K562 (cell line): ENCODE results near the gene DCXR. TPM values are rescaled to one million over a fixed set of nuclear protein-coding genes. Genes with fewer than 3 reads are reported as not detected.
A peak's percentile ranks its signal among the peaks of the same experiment; 100 is the strongest.

Experiments used
- ATAC-seq: fragments of 200-7000 bp; cut with Tn5 transposase; 3 replicates; pipeline ENCODE4 v1.9.1; 2020; ENCODE audit warnings: moderate library complexity
- BruUV-seq: library from RNA; stranded (reverse); fragments of 400-500 nt; replicated peaks from 2 replicates; lab custom pipeline; 2021; lab: Mats Ljungman, UMichigan
- CTCF ChIA-PET: fragments of 300-600 bp; formaldehyde crosslinking; extraction: SDS; loops from one replicate; lab custom pipeline; 2021; ENCODE audit warnings: low intra/inter-chr PET ratio; lab: Yijun Ruan, JAX
- POLR2A ChIA-PET: fragments of 300-600, 350-650 bp; sonication (Branson Sonifier 250); formaldehyde crosslinking; extraction: SDS; loops from one replicate; lab custom pipeline; 2021; ENCODE audit warnings: antibody characterized with exemption, inconsistent platforms; lab: Yijun Ruan, JAX
- DNase-seq, 4 experiments: peaks; one replicate each; pipeline versions ENCODE4 v3.0.0 to v3.0.0-alpha.2; 2011 to 2018; ENCODE audit warnings: low spot score in 3 of 4, mixed read lengths in 3 of 4; ENCODE audit errors: extremely low read depth in 1 of 4
- FAIRE-seq: peaks from 2 replicates; lab custom pipeline; 2011; peaks lifted over from hg19 to GRCh38; lab: Jason Lieb, UNC
- H2AFZ ChIP-seq: 2 replicates; pipeline ENCODE4 v1.6.0; 2011; ENCODE audit warnings: low read depth, low read length, control low read depth, inconsistent platforms
- H3K27ac ChIP-seq: fragments of 200-600 bp; 3 replicates; pipeline ENCODE4 v1.8.0; 2011; ENCODE audit warnings: low read depth, mild to moderate bottlenecking, control low read depth, inconsistent platforms, low read length, moderate library complexity, mixed read lengths; ENCODE audit errors: extremely low read depth
- H3K27me3 ChIP-seq, 2 experiments: fragments of 300-600 bp in 1 of 2; 2 replicates in 1 of 2; 3 replicates in 1 of 2; pipeline versions ENCODE4 v1.6.0 to v1.8.0; 2011; ENCODE audit warnings: inconsistent platforms in 2 of 2, low read length in 2 of 2, mild to moderate bottlenecking in 1 of 2, mixed read lengths in 1 of 2, moderate library complexity in 1 of 2; ENCODE audit not compliant: control insufficient read depth in 2 of 2, insufficient read depth in 2 of 2
- H3K36me3 ChIP-seq: fragments of 300-600 bp; 3 replicates; pipeline ENCODE4 v1.8.0; 2011; ENCODE audit warnings: mild to moderate bottlenecking, low read length, inconsistent platforms; ENCODE audit not compliant: control insufficient read depth, insufficient read depth
- H3K4me1 ChIP-seq, 2 experiments: fragments of 200-600 bp in 1 of 2; replicated peaks in 1 of 2; 2 replicates in 1 of 2; 3 replicates in 1 of 2; pipeline versions ENCODE4 v1.5.1 to v1.8.0; 2011; ENCODE audit warnings: inconsistent platforms in 2 of 2, low read length in 2 of 2, mild to moderate bottlenecking in 1 of 2, mixed read lengths in 1 of 2, moderate library complexity in 1 of 2; ENCODE audit not compliant: control insufficient read depth in 2 of 2, insufficient read depth in 2 of 2
- H3K4me2 ChIP-seq: 2 replicates; pipeline ENCODE4 v1.6.1; 2011; ENCODE audit warnings: low read length, control low read depth, inconsistent platforms, mixed read lengths; ENCODE audit not compliant: insufficient read depth
- H3K4me3 ChIP-seq: fragments of 200-600 bp; sonication (generic), shearing (Covaris generic); 2 replicates; pipeline ENCODE4 v1.5.1; 2016; ENCODE audit warnings: control low read depth, inconsistent platforms
- H3K79me2 ChIP-seq: fragments of 200-600 bp; 3 replicates; pipeline ENCODE4 v1.8.0; 2011; ENCODE audit warnings: low read length, inconsistent platforms; ENCODE audit not compliant: control insufficient read depth, insufficient read depth
- H3K9ac ChIP-seq, 2 experiments: 2 replicates each; pipeline versions ENCODE4 v1.6.0 to v1.6.1; 2011; ENCODE audit warnings: low read depth in 2 of 2, low read length in 2 of 2, control low read depth in 1 of 2, inconsistent platforms in 1 of 2, mild to moderate bottlenecking in 1 of 2, mixed read lengths in 1 of 2; ENCODE audit not compliant: insufficient read depth in 1 of 2
- H3K9me1 ChIP-seq: one replicate; pipeline ENCODE4 v1.6.0; 2011; ENCODE audit warnings: inconsistent platforms, mild to moderate bottlenecking, low read length, moderate library complexity; ENCODE audit not compliant: control insufficient read depth, insufficient read depth
- H3K9me3 ChIP-seq: replicated peaks from 2 replicates; pipeline ENCODE4 v1.5.1; 2011; ENCODE audit warnings: low read depth, low read length, inconsistent platforms; ENCODE audit not compliant: control insufficient read depth, insufficient read depth
- H4K20me1 ChIP-seq: replicated peaks from 2 replicates; pipeline ENCODE4 v1.6.1; 2011; ENCODE audit warnings: low read length, inconsistent platforms, mixed read lengths; ENCODE audit not compliant: control insufficient read depth, insufficient read depth
- EGR1 ChIP-seq: fragments of 450-650 bp; conservative IDR thresholded peaks from 2 replicates; pipeline ENCODE4 v1.6.1; 2017; ENCODE audit warnings: mild to moderate bottlenecking
- EP400 ChIP-seq: fragments of 450-650 bp; IDR thresholded peaks from 2 replicates; pipeline ENCODE4 v1.6.1; 2017; ENCODE audit warnings: antibody characterized with exemption, mild to moderate bottlenecking, moderate library complexity
- HDAC1 ChIP-seq, 2 experiments: fragments of 450-650 bp; IDR thresholded peaks; 2 replicates each; pipeline ENCODE4 v1.6.1; 2016 to 2017; ENCODE audit warnings: inconsistent platforms in 1 of 2, mild to moderate bottlenecking in 1 of 2, moderate library complexity in 1 of 2
- KLF16 ChIP-seq: IDR thresholded peaks from 2 replicates; pipeline ENCODE4 v1.6.1; 2016; ENCODE audit warnings: antibody characterized with exemption
- PTBP1 ChIP-seq: fragments of 200-400 bp; formaldehyde crosslinking; IDR thresholded peaks from 2 replicates; pipeline ENCODE4 v1.6.1; 2017; ENCODE audit warnings: low read depth, low read length
- RAD21 ChIP-seq, 2 experiments: fragments of 250-450 bp in 1 of 2; fragments of 450-650 bp in 1 of 2; sonication (Bioruptor Pico) in 1 of 2; formaldehyde crosslinking in 1 of 2; IDR thresholded peaks in 1 of 2; conservative IDR thresholded peaks in 1 of 2; 2 replicates each; pipeline versions ENCODE4 v1.4.0 to v1.8.0; 2020 to 2022; ENCODE audit warnings: mild to moderate bottlenecking in 2 of 2, moderate library complexity in 1 of 2
- XRCC5 ChIP-seq: fragments of 200-400 bp; formaldehyde crosslinking; IDR thresholded peaks from 2 replicates; pipeline ENCODE4 v1.6.1; 2017; ENCODE audit warnings: low read depth, mild to moderate bottlenecking, low read length
- ZNF75A ChIP-seq: fragments of 450-650 bp; formaldehyde crosslinking; IDR thresholded peaks from 2 replicates; pipeline ENCODE4 v1.4.0; 2020; ENCODE audit warnings: mild to moderate bottlenecking
- WGBS: fragments of 100-300 bp; shearing (Covaris generic); methylation state at CpG from one replicate; pipeline ENCODE4 v1.1.6; 2016; ENCODE audit warnings: low coverage, mixed read lengths; ENCODE audit not compliant: insufficient coverage; ENCODE audit errors: missing lambda C conversion rate; 5-methylcytosine and 5-hydroxymethylcytosine counted together
- in situ Hi-C: fragments of 300-500 bp; cut with MboI; formaldehyde crosslinking; loops from 4 replicates; pipeline ENCODE4 v1.15.0; 2018; ENCODE audit warnings: inconsistent platforms, mixed read lengths
- intact Hi-C: fragments of 100-400 bp; cut with micrococcal nuclease; formaldehyde crosslinking; loops from 2 replicates; pipeline ENCODE4 v1.14.2; 2022
- polyA plus RNA-seq, 8 experiments: library from polyadenylated mRNA; depleted of rRNA in 4 of 8; stranded (reverse) in 5 of 8; unstranded in 3 of 8; fragments of >200 nt; fragmentation: Nextera tagmentation in 2 of 8; fragmentation: Illumina TruSeq in 1 of 8; extraction: Ambion mirVana in 2 of 8; extraction: Trizol in 1 of 8; gene quantifications; 2 replicates each; pipeline versions ENCODE4 v1.2.1 to v1.2.3, GENCODE V29; 2011 to 2014; ENCODE audit warnings: inconsistent platforms in 1 of 8, missing spikeins in 1 of 8
- total RNA-seq, 7 experiments: library from RNA; depleted of rRNA in 6 of 7; stranded (reverse); fragments of >200 nt in 6 of 7; fragmentation: Illumina TruSeq in 2 of 7; extraction: Trizol in 2 of 7; gene quantifications; 2 replicates each; pipeline versions ENCODE4 v1.2.1 to v1.2.3, GENCODE V29; 2011 to 2021; ENCODE audit warnings: low replicate concordance in 1 of 7
- TF ChIP-seq, protein P1 (sequence below), 3 experiments: fragments of 200-800 bp in 1 of 3; sonication (Bioruptor generic) in 1 of 3; sonication (generic) in 1 of 3; formaldehyde crosslinking in 1 of 3; IDR thresholded peaks; 2 replicates each; pipeline versions ENCODE4 v1.6.1 to v1.8.0; 2016 to 2022; ENCODE audit warnings: mild to moderate bottlenecking in 2 of 3, missing compliant biosample characterization in 2 of 3, missing genetic modification characterization in 2 of 3, missing genetic modification reagents in 1 of 3
- TF ChIP-seq, protein P2 (sequence below): sonication (generic); formaldehyde crosslinking; IDR thresholded peaks from 2 replicates; pipeline ENCODE4 v1.8.0; 2022; ENCODE audit warnings: mild to moderate bottlenecking, missing genetic modification reagents
- TF ChIP-seq, protein P3 (sequence below), 2 experiments: IDR thresholded peaks; 2 replicates each; pipeline ENCODE4 v1.6.1; 2011; ENCODE audit warnings: borderline replicate concordance in 1 of 2, control low read depth in 1 of 2, low read depth in 1 of 2, low read length in 1 of 2, mild to moderate bottlenecking in 1 of 2, mixed read lengths in 1 of 2, moderate library complexity in 1 of 2; ENCODE audit not compliant: insufficient read depth in 1 of 2, insufficient read length in 1 of 2, poor library complexity in 1 of 2, severe bottlenecking in 1 of 2; ENCODE audit errors: extremely low read depth in 1 of 2

DCXR gene
- total and polyA plus RNA-seq, 9 of the 15 experiments (the other 6 are each of a cell fraction or from before 2014, with no cell fraction given): 21.3 to 274 (median 156) TPM

DNA sequence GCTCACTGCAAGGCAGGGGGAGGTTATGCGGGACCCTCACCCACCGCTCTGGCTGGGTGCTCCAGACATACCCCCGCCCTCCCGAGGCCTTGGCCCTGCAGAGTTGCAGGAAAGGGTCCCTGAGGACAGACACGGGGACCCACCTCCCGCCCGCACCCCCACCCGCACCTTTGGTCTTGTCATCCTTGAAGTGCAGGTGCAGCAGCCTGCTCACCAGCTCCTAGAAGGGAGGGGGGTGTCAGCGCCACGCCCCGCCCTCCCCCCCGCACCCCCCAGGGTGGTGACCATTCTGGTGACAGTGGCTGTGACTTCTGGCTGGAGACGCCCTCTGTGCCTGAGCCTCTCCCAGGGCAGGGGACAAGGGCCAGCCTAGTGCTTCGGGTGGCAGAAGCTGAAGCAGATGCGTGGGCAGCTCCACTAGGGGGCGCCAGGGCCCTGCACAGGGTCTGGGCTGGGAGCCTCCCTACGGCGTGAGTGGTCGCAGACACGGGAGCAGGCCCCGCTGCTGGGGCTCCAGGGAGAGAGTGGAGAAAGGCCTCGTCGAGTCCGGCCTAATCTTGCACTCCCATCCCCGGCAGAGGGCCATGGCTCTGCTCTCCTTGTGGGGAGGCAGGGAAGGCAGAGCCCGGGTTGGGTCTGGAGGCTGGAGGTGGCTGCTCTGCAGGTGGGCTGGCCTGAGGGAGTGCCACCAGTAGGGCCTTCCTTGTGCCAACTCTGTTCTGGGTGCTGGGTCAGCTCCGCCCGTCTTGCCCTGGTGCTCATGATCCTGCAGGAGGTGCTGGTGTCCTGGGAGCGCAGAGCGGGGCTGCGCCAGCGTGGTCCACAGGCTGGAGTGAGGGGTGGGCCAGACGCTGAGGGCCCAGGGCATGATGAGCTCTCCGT, 17.6 kb downstream of the DCXR start:
- peaks cover 14 to 93% of the 10 kb centered on the region in 2 experiments for H3K4me1 ChIP-seq
- H4K20me1 ChIP-seq: peaks cover 17% of the 10 kb centered on the region
- no peaks in the 10 kb centered on the region for H3K9me3 ChIP-seq
- H3K4me2 ChIP-seq: peak overlapping the region; percentile 4; the same call in 1 of the 2 replicates
- no peak overlapping the region for H3K4me3 ChIP-seq
- no peaks in the 10 kb centered on the region for H3K27me3 ChIP-seq
- H2AFZ ChIP-seq: no peak overlapping the region
- POLR2A ChIA-PET: interaction anchor here (0.5 to 5.0 kb wide), 6 partner anchors 15 to 404 kb away, joined by 3 to 51 read pairs (median 3); partner anchors contain the start of gene DCXR
- peak; percentile 16 for ATAC-seq
- FAIRE-seq: peak; percentile 63
- peak overlapping the region in 1 of 2 experiments; percentile 95; a peak in 2 of 4 replicates for H3K9ac ChIP-seq
- peaks cover 30% of the 10 kb centered on the region; the same call in 1 of the 3 replicates for H3K36me3 ChIP-seq
- in situ Hi-C loops: no loop called here
- intact Hi-C loops: loop anchor here (5.0 kb wide), 1 partner anchor 43 kb away; the partner anchor contains the start of gene ASPSCR1
- no TSS peak for BruUV-seq
- H3K79me2 ChIP-seq: peaks cover 36% of the 10 kb centered on the region
- H3K9me1 ChIP-seq: no peaks in the 10 kb centered on the region
- H3K27ac ChIP-seq: no peak overlapping the region
- peak; percentile 66 to 81 (median 73) for DNase-seq
- WGBS: 56% methylated on average over 19 of the region's 34 CpGs
- CTCF ChIA-PET: interaction anchor here (1.4 to 6.6 kb wide), 2 partner anchors 60 to 286 kb away, joined by 3 to 103 read pairs; partner anchors contain the start of gene NOTUM
- TF ChIP-seq, protein P1, sequence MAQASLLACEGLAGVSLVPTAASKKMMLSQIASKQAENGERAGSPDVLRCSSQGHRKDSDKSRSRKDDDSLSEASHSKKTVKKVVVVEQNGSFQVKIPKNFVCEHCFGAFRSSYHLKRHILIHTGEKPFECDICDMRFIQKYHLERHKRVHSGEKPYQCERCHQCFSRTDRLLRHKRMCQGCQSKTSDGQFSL (CRISPR knock-in tag; IDR thresholded peaks at IDR 0.05): peak; percentile 2; the same call in 1 of the 2 replicates
- TF ChIP-seq, protein P1 (tag; IDR thresholded peaks at IDR 0.05): 0 out of 4 replicates have a peak, but pooled peaks of 1 of the 2 experiments have one; percentile 45
- TF ChIP-seq KLF16: 0 out of 2 replicates have a peak, but pooled peaks have one; percentile 30
- peak in 1 of 2 experiments; percentile 55; a peak in 3 of 4 replicates for TF ChIP-seq RAD21 (CRISPR knock-in tag; conservative IDR thresholded peaks at IDR 0.05 in 1 of 2, IDR thresholded peaks at IDR 0.05 in 1 of 2)
- TF ChIP-seq HDAC1 (IDR thresholded peaks at IDR 0.05): peak in 1 of 2 experiments; percentile 40; a peak in 2 of 4 replicates
- peak; percentile 17; the same call in 1 of the 2 replicates for TF ChIP-seq PTBP1
- TF ChIP-seq, protein P2, sequence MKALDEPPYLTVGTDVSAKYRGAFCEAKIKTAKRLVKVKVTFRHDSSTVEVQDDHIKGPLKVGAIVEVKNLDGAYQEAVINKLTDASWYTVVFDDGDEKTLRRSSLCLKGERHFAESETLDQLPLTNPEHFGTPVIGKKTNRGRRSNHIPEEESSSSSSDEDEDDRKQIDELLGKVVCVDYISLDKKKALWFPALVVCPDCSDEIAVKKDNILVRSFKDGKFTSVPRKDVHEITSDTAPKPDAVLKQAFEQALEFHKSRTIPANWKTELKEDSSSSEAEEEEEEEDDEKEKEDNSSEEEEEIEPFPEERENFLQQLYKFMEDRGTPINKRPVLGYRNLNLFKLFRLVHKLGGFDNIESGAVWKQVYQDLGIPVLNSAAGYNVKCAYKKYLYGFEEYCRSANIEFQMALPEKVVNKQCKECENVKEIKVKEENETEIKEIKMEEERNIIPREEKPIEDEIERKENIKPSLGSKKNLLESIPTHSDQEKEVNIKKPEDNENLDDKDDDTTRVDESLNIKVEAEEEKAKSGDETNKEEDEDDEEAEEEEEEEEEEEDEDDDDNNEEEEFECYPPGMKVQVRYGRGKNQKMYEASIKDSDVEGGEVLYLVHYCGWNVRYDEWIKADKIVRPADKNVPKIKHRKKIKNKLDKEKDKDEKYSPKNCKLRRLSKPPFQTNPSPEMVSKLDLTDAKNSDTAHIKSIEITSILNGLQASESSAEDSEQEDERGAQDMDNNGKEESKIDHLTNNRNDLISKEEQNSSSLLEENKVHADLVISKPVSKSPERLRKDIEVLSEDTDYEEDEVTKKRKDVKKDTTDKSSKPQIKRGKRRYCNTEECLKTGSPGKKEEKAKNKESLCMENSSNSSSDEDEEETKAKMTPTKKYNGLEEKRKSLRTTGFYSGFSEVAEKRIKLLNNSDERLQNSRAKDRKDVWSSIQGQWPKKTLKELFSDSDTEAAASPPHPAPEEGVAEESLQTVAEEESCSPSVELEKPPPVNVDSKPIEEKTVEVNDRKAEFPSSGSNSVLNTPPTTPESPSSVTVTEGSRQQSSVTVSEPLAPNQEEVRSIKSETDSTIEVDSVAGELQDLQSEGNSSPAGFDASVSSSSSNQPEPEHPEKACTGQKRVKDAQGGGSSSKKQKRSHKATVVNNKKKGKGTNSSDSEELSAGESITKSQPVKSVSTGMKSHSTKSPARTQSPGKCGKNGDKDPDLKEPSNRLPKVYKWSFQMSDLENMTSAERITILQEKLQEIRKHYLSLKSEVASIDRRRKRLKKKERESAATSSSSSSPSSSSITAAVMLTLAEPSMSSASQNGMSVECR: peak; percentile 34; the same call in 1 of the 2 replicates
- no peak for TF ChIP-seq ZNF75A (CRISPR knock-in tag)
- peak; percentile 50; the same call in 1 of the 2 replicates for TF ChIP-seq EGR1
- no peak for TF ChIP-seq EP400
- TF ChIP-seq, protein P3, sequence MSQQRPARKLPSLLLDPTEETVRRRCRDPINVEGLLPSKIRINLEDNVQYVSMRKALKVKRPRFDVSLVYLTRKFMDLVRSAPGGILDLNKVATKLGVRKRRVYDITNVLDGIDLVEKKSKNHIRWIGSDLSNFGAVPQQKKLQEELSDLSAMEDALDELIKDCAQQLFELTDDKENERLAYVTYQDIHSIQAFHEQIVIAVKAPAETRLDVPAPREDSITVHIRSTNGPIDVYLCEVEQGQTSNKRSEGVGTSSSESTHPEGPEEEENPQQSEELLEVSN (IDR thresholded peaks at IDR 0.05; ENCODE audit: borderline replicate concordance in 1 of 2, extremely low read depth in 1 of 2, insufficient read depth in 1 of 2, insufficient read length in 1 of 2, low read depth in 1 of 2, low read length in 1 of 2, poor library complexity in 1 of 2, severe bottlenecking in 1 of 2): peak in 1 of 2 experiments; percentile 9
- TF ChIP-seq XRCC5: peak; percentile 73; the same call in 1 of the 2 replicates
